Neural crest cell (in vitro differentiated cells): Measurements from ENCODE around the gene MYO1B. TPM values are rescaled to one million over a fixed set of nuclear protein-coding genes. Genes with fewer than 3 reads are reported as not detected.

Experiments
- DNase-seq: peaks from one replicate; pipeline ENCODE4 v3.0.0; 2021; ENCODE audit warnings: low read depth, mixed read lengths, low spot score
- H3K27ac Mint-ChIP-seq: one replicate; pipeline ENCODE4 v1.8.0; 2021; ENCODE audit warnings: mild to moderate bottlenecking, mixed read lengths; ENCODE audit not compliant: unreplicated experiment
- H3K27me3 Mint-ChIP-seq: 2 replicates; pipeline ENCODE4 v1.8.0; 2021; ENCODE audit warnings: low read depth, mild to moderate bottlenecking, mixed read lengths
- H3K36me3 Mint-ChIP-seq: 2 replicates; pipeline ENCODE4 v1.8.0; 2021; ENCODE audit warnings: low read depth, mild to moderate bottlenecking, mixed read lengths
- H3K4me1 Mint-ChIP-seq: 2 replicates; pipeline ENCODE4 v1.8.0; 2021; ENCODE audit warnings: mixed read lengths
- H3K4me3 Mint-ChIP-seq: one replicate; pipeline ENCODE4 v1.8.0; 2021; ENCODE audit warnings: mild to moderate bottlenecking, mixed read lengths
- H3K9me3 Mint-ChIP-seq: 2 replicates; pipeline ENCODE4 v1.8.0; 2021; ENCODE audit warnings: mixed read lengths
- CTCF ChIP-seq: fragments of 200-600 bp; sonication (generic); conservative IDR thresholded peaks from 2 replicates; pipeline ENCODE4 v1.5.0; 2021; ENCODE audit warnings: antibody characterized with exemption, mild to moderate bottlenecking
- total RNA-seq: library from RNA; stranded (reverse); gene quantifications from 2 replicates; pipeline ENCODE4 v1.2.1, GENCODE V29; 2021

The MYO1B gene
- total RNA-seq, 1 donor from 2014 or later, result 116 TPM

- no peak for DNase-seq
- Mint-ChIP-seq H3K4me1 (no peaks in the 10 kb centered on the region), H3K27me3 (no peaks in the 10 kb centered on the region), H3K4me3 (no peak overlapping the region), H3K27ac (peak overlapping the region; percentile 75), H3K9me3 (no peaks in the 10 kb centered on the region), H3K36me3 (peaks cover 23% of the 10 kb centered on the region)
- TF ChIP-seq CTCF, result no peak
Observed at GRCh38 chr2:191385416-191386160, 140.4 kb downstream of the MYO1B start.

GRCh38 chr2:191386938-191387536 is 141.8 kb downstream of the MYO1B start:
- Mint-ChIP-seq H3K36me3 (peaks cover 27% of the 10 kb centered on the region), H3K27me3 (no peaks in the 10 kb centered on the region), H3K9me3 (no peaks in the 10 kb centered on the region), H3K4me3 (no peak overlapping the region), H3K4me1 (no peaks in the 10 kb centered on the region), H3K27ac (no peak overlapping the region)
- no peak for TF ChIP-seq CTCF
- DNase-seq, result no peak

GRCh38 chr2:191389288-191389687 is 144.1 kb downstream of the MYO1B start:
- Mint-ChIP-seq H3K27me3 (no peaks in the 10 kb centered on the region), H3K9me3 (no peaks in the 10 kb centered on the region), H3K4me3 (no peak overlapping the region), H3K27ac (no peak overlapping the region), H3K4me1 (no peaks in the 10 kb centered on the region), H3K36me3 (peaks cover 35% of the 10 kb centered on the region)
- no peak for TF ChIP-seq CTCF
- no peak for DNase-seq

- no peaks in the 10 kb centered on the region for H3K27me3 Mint-ChIP-seq
- no peak for TF ChIP-seq CTCF
- H3K27ac Mint-ChIP-seq, result no peak overlapping the region
- no peak for DNase-seq
- H3K4me1 Mint-ChIP-seq, result no peaks in the 10 kb centered on the region
- H3K9me3 Mint-ChIP-seq, result no peaks in the 10 kb centered on the region
- peaks cover 47% of the 10 kb centered on the region for H3K36me3 Mint-ChIP-seq
- no peak overlapping the region for H3K4me3 Mint-ChIP-seq
Observed at GRCh38 chr2:191391171-191391570, 146.0 kb downstream of the MYO1B start.

- H3K27me3 Mint-ChIP-seq, result no peaks in the 10 kb centered on the region
- H3K27ac Mint-ChIP-seq, result no peak overlapping the region
- TF ChIP-seq CTCF, result no peak
- H3K4me1 Mint-ChIP-seq, result no peaks in the 10 kb centered on the region
- DNase-seq, result no peak
- no peaks in the 10 kb centered on the region for H3K9me3 Mint-ChIP-seq
- H3K36me3 Mint-ChIP-seq, result peaks cover 52% of the 10 kb centered on the region
- no peak overlapping the region for H3K4me3 Mint-ChIP-seq
Observed at GRCh38 chr2:191394043-191394442, 148.8 kb downstream of the MYO1B start.
